ENCODE data around the gene CYP1A1.

Gene CYP1A1

GRCh38 chr15:74683758-74684157, 41.6 kb downstream of the CYP1A1 start:
- DNase-seq: no peak

GRCh38 chr15:74682954-74683353, 42.4 kb downstream of the CYP1A1 start:
- no peak for DNase-seq

GRCh38 chr15:74680456-74680855, 44.9 kb downstream of the CYP1A1 start:
- no peak for DNase-seq

GRCh38 chr15:74676801-74677200, 48.5 kb downstream of the CYP1A1 start:
- DNase-seq: no peak

- no peak for DNase-seq
These were observed 51.2 kb downstream of the CYP1A1 start for GRCh38 chr15:74674161-74674560.

GRCh38 chr15:74669627-74670026, 55.7 kb downstream of the CYP1A1 start:
- no peak for DNase-seq
